ENCODE measurements around the gene WIPI1. TPM values are rescaled to one million over a fixed set of nuclear protein-coding genes. Genes with fewer than 3 reads are reported as not detected.
"Not testable (repeated sequence)": the region's sequence is repeated elsewhere in the genome, so short reads cannot be mapped to it uniquely, and the experiment has no call there.

Gene WIPI1
- total RNA-seq, 4 donors from 2014 or later, result 22.9 to 53.2 (median 45.0) TPM

- not testable (repeated sequence) for H3K27me3 ChIP-seq, H3K36me3 ChIP-seq, H3K4me1 ChIP-seq, H3K27ac ChIP-seq, H3K4me3 ChIP-seq, ATAC-seq
- H3K9me3 ChIP-seq, result peaks cover 0 to 14% (median 0%) of the 10 kb centered on the region in 3 donors
- 75 to 100% methylated on average over 1 of the region's 1 CpG for WGBS, 2 donors (ENCODE audit: low coverage in 1 of 2)
Measured at GRCh38 chr17:68407656-68408055, 49.6 kb downstream of the WIPI1 start.

DNA sequence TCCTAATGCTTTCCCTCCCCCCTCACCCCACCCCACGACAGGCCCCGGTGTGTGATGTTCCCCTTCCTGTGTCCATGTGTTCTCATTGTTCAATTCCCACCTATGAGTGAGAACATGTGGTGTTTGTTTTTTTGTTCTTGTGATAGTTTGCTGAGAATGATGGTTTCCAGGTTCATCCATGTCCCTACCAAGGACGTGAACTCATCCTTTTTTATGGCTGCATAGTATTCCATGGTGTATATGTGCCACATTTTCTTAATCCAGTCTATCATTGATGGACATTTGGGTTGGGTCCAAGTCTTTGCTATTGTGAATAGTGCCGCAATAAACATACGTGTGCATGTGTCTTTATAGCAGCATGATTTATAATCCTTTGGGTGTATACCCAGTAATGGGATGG is 53.5 kb downstream of the WIPI1 start:
- H3K4me1 ChIP-seq, H3K27ac ChIP-seq, ATAC-seq, H3K4me3 ChIP-seq, H3K27me3 ChIP-seq, H3K36me3 ChIP-seq: not testable (repeated sequence)
- peaks cover 0 to 14% (median 0%) of the 10 kb centered on the region in 3 donors for H3K9me3 ChIP-seq
- 80 to 100% methylated on average over 1 to 3 of the region's 5 CpGs for WGBS, 2 donors (ENCODE audit: low coverage in 1 of 2)

DNA sequence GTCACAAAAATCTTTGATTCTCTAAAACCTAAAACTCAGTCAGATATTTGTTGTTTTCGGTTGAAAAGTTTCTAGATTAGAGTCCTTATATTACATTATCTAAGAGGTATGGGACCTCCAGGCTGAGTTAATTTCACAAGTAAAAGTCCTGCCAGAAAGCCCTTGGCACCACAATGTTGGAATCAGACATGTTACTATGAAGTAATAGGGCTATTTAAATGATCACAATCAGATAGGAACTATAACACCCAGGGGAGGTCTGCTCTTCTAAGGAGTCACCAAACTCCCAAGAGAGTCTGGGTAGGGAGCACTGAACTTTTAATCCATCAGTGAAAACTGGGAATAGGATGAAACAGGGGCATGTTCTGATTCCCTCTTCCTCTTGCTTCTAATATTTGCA is 54.2 kb downstream of the WIPI1 start:
- no peak for ATAC-seq
- TF ChIP-seq EP300 (IDR thresholded peaks at IDR 0.05) (no peak), POLR2AphosphoS5 (IDR thresholded peaks at IDR 0.05) (no peak), POLR2A (IDR thresholded peaks at IDR 0.05) (no peak)
- TF ChIP-seq, protein P1, sequence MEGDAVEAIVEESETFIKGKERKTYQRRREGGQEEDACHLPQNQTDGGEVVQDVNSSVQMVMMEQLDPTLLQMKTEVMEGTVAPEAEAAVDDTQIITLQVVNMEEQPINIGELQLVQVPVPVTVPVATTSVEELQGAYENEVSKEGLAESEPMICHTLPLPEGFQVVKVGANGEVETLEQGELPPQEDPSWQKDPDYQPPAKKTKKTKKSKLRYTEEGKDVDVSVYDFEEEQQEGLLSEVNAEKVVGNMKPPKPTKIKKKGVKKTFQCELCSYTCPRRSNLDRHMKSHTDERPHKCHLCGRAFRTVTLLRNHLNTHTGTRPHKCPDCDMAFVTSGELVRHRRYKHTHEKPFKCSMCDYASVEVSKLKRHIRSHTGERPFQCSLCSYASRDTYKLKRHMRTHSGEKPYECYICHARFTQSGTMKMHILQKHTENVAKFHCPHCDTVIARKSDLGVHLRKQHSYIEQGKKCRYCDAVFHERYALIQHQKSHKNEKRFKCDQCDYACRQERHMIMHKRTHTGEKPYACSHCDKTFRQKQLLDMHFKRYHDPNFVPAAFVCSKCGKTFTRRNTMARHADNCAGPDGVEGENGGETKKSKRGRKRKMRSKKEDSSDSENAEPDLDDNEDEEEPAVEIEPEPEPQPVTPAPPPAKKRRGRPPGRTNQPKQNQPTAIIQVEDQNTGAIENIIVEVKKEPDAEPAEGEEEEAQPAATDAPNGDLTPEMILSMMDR (IDR thresholded peaks at IDR 0.05), result no peak
- Histone ChIP-seq H3K27ac (no peak overlapping the region), H3K4me3 (no peak overlapping the region), H3K4me1 (peaks cover 0 to 9% (median 4%) of the 10 kb centered on the region in 3 donors), H3K36me3 (no peaks in the 10 kb centered on the region), H3K27me3 (no peaks in the 10 kb centered on the region), H3K9me3 (peaks cover 0 to 14% (median 0%) of the 10 kb centered on the region in 3 donors)
- WGBS, 2 donors (ENCODE audit: low coverage in 1 of 2), result 83 to 100% methylated on average over 1 of the region's 1 CpG

- no peak overlapping the region for H3K4me3 ChIP-seq
- H3K9me3 ChIP-seq, result no peaks in the 10 kb centered on the region
- 81 to 87% methylated on average over 4 to 7 of the region's 7 CpGs for WGBS, 2 donors (ENCODE audit: low coverage in 1 of 2)
- no peaks in the 10 kb centered on the region for H3K36me3 ChIP-seq
- ATAC-seq, result no peak
- no peak overlapping the region for H3K27ac ChIP-seq
- TF ChIP-seq POLR2A (IDR thresholded peaks at IDR 0.05), result no peak
- no peak for TF ChIP-seq EP300 (IDR thresholded peaks at IDR 0.05)
- TF ChIP-seq, protein P1 (IDR thresholded peaks at IDR 0.05), result no peak
- no peak for TF ChIP-seq POLR2AphosphoS5 (IDR thresholded peaks at IDR 0.05)
- H3K27me3 ChIP-seq, result no peaks in the 10 kb centered on the region
- H3K4me1 ChIP-seq, result peaks cover 0 to 9% (median 4%) of the 10 kb centered on the region in 3 donors
Measured at GRCh38 chr17:68401288-68401687, 56.0 kb downstream of the WIPI1 start.

GRCh38 chr17:68400404-68400735 is 56.9 kb downstream of the WIPI1 start:
- peaks cover 0 to 9% (median 4%) of the 10 kb centered on the region in 3 donors for H3K4me1 ChIP-seq
- peaks cover 0 to 3% (median 0%) of the 10 kb centered on the region in 3 donors for H3K9me3 ChIP-seq
- H3K4me3 ChIP-seq, result no peak overlapping the region
- no peak for ATAC-seq
- no peak for TF ChIP-seq EP300 (IDR thresholded peaks at IDR 0.05)
- TF ChIP-seq, protein P1 (IDR thresholded peaks at IDR 0.05), result no peak
- TF ChIP-seq POLR2AphosphoS5 (IDR thresholded peaks at IDR 0.05), result no peak
- no peak for TF ChIP-seq POLR2A (IDR thresholded peaks at IDR 0.05)
- H3K36me3 ChIP-seq, result peaks cover 0 to under 1% of the 10 kb centered on the region in 2 donors
- 73 to 80% methylated on average over 1 to 4 of the region's 4 CpGs for WGBS, 2 donors (ENCODE audit: low coverage in 1 of 2)
- no peak overlapping the region for H3K27ac ChIP-seq
- no peaks in the 10 kb centered on the region for H3K27me3 ChIP-seq

- no peak for ATAC-seq
- Histone ChIP-seq H3K27me3 (no peaks in the 10 kb centered on the region), H3K27ac (no peak overlapping the region), H3K4me3 (no peak overlapping the region), H3K4me1 (peaks cover 0 to 9% (median 4%) of the 10 kb centered on the region in 3 donors), H3K9me3 (peaks cover 0 to 9% (median 0%) of the 10 kb centered on the region in 3 donors), H3K36me3 (peaks cover 0 to 6% of the 10 kb centered on the region in 2 donors)
- 25 to 33% methylated on average over 7 to 19 of the region's 19 CpGs for WGBS, 2 donors (ENCODE audit: low coverage in 1 of 2)
- TF ChIP-seq POLR2A (IDR thresholded peaks at IDR 0.05) (no peak), POLR2AphosphoS5 (IDR thresholded peaks at IDR 0.05) (no peak), EP300 (IDR thresholded peaks at IDR 0.05) (no peak)
- TF ChIP-seq, protein P1 (IDR thresholded peaks at IDR 0.05), result no peak
Measured at GRCh38 chr17:68399638-68400403, 57.5 kb downstream of the WIPI1 start.

All from gastroesophageal sphincter (tissue), 4 donors.